ENCODE measurements around the gene ARHGAP24.
A peak's percentile ranks its signal among the peaks of the same experiment; 100 is the strongest.

The ARHGAP24 gene

DNA sequence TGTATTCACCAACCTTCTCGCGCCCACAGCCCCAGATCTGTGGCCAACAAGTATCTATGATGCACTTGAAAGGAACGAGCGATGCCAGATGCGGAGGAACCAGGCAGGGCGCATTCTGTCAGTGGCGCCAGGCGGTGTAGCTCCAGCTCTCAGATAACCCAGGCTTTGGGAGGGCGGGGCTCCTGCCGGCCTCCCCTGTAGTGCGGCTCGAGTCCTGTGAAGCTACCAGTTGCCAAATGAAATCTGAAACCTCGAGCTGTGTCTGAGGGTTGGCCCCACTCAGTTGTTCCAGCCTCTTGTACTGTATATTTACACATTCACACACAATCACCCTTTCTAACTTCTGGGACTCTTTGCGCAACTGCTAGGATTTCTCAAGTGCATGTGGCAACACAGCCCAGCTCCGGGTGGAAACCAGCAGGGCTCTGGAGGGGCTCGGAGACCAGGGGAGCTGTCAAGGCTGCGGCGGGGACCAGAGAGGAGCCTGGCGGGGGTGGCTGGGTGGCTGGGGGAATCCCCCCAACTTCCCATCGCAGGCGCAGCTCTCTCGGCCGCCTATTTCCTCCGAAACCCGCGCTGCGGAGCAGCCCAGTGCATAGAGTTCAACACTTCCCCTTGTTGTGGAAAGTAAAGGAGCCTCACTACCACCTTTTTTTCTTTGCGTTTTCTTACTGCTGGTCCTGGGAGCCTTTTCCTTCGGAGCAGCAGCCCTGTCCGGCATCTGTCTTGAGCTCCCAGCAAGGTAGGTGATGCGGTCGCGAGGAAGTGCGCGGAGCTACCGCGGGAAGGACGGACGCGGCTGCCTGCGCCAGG is at the start of gene ARHGAP24:
ARHGAP24 (plus strand) TSS at position 333 of the 813 bp plus-strand sequence.
- peak; percentile 94 for DNase-seq

DNA sequence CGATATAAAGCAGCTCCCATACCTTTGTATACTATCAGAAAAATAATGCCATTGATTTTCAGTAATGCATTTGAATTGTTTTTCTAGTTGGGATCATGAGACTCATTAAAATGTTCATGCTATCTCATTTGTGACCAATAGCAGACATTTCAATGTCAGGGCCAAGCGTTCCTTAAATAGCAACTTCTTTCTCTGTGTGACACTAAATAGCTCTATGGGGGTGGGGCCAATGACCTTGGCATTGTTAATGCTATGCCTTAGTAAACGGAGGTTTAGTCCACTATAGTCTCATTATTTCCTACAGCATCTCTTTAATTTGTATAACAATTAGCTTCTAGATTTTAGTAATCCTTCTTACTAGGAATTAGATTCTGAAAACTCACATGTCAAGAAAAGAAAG is 48.6 kb upstream of the ARHGAP24 start:
- DNase-seq: no peak

DNA sequence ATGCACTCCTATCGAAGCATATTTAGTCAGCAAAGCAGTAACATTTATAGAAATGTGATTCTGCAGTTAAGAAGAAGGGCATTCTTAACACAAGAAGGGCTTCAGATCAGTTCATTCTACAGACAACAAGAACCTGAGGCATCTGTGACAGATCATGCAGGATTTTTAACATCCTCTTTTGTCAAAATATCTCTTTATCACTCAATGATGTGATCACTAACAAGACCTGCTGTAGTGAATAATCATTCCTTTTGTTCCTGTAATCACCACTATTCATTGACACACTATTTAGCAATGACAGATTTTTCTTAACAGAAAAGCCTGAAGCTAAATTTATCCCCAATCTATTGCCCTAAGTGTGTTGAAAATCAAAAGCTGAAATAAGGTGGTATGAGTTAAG is 47.8 kb upstream of the ARHGAP24 start:
- DNase-seq: no peak

DNA sequence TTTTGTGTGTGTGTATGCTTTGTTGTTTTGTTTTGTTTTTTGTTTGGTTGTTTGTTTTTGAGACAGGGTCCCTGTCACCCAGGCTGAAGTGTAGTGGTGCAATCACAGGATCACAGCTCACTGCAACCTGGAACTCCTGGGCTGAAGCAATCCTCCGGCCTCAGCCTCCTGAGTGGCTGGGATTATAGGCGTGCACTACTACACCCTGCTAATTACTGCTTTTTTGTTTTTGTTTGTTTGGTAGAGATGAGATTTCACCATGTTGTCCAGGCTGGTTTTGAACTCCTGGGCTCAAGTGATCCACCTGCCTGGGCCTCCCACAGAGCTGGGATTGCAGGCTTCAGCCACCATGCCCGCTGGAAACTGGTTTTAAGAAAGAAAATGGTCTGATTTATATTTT is 44.7 kb upstream of the ARHGAP24 start:
- DNase-seq: no peak

GRCh38 chr4:85430697-85431096 is 44.3 kb upstream of the ARHGAP24 start:
- DNase-seq: no peak

GRCh38 chr4:85431156-85431555 is 43.8 kb upstream of the ARHGAP24 start:
- no peak for DNase-seq

DNA sequence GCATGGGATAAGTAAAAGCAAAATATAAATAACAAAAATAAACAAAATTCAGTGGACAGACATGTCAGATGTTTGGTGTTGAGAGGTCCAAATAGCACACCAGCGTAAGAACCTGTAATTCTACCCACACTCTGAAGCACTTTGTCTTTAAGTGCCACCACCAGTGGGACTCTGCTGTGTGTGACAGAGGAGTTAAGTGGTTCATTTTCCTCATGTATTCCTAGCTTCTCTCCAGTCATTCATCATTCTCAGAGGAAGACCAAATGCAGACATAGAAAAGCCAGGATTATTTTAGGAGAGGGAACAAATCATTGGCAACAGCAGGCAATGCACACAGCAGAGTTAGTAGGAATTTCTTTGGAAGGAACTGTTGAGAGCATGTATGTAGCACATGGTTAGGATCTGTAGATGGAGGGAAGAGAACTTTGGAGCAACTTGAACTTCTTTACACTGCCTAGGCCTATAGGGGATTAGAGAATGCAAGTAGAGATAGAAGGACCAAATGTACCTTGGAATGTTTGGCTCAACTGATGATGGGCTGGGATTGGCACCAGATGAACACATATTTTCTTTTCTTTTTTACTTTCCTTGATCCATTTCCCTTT is 43.0 kb upstream of the ARHGAP24 start:
- no peak for DNase-seq

DNA sequence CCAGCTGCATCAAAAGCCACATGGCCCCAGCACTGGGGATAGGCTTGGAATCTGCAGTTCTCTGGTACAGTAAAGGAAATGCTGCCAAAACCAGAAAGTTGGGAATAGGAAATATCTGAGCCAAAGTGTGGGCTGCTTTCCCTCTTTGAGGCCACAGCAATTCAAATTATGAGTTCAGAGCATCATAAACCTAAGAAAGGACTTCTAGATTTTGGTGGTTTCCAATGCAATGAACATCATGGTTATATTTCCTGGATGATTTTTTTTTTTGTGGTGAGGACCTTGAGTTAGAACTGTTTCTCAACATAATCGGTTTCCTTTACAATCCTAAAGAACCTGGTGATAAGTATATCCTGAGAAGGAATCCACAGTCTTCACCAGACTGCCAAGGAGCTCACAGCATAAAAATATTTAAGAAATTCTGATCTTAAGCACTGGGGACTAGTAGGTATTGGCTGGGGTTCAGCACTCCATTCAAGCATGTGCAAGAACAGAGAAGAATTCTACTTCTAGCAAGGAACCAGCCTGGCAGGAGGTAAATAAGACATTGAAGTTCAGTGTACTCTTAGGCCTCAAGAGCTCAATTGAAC is 29.8 kb upstream of the ARHGAP24 start:
- DNase-seq: no peak

GRCh38 chr4:85446141-85446861 is 28.6 kb upstream of the ARHGAP24 start:
- DNase-seq: no peak

DNA sequence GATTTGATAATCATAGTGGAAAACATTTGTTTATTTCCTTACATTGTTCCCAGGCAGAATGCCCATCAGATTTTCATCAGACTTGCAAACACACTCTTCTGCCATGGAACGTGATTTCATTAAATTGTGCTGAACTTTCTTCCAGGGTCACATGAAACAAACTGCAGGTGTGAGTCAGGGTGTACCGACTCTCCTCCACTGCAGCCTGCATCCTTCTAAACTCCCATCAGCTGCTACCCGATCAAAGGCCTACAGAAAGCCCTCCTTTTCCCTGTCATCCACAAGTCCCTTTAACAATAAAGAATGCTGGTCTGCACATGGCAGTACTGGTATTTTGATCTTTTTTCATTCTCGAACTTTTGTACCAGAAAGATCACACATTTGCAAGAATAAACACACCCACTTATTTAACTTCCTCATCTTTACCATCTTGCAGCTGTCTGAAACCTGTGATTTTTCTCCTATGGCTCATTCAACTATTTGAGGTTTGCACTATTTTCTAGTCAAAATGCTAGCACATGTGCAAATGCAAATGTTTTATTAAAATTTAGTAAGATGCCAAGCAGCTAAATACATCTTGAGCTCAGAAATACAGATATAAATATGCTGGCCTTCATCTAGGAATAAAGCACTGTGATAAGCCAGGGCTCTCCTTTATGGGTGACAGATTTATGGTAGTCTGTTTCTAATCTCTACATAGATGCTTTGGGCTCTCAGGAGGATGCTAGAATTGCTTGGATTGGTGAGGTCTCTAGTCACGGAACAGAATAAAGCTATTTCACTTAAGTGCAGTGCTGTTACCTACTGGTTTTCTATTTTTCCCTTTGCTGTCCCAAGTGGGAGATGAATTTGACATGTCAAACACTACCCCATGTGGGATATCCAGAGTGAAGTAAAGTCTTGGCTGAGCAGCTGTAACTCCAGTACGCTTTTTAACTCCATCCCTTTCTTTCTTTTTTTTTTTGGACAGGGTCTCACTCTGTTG is 25.8 kb upstream of the ARHGAP24 start:
- no peak for DNase-seq

DNA sequence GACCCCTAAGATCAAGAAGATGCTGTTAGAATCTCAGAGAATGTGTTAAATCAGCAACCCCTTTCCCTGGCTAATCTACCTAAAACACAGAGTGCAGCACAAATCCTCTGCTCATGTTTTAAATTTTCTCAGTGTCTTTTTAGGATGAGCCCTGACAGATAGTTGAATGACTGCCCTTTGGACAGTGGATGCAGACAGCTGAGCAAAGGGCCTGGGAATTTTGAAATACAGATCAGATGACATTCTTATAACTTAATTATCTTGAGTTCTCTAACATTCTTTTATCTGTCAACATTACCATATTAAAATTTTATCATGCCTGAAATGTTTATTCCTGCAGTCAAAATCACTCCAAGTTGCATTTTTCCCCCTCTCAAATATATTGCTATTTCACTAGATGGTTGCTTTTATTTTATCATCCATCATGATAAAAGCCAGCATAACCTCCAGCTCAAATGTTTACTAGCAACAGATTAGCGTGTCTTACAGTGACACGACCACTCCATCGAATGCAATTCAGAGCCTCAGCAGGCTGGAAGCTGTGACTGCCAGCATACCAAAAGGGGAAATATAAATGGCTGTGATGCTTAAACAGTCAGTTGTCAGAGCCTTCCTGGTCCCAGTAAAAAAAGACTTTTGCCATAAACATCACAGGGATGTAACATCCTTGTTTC is 22.8 kb upstream of the ARHGAP24 start:
- no peak for DNase-seq

GRCh38 chr4:85455942-85456341 is 19.0 kb upstream of the ARHGAP24 start:
- DNase-seq: no peak

DNA sequence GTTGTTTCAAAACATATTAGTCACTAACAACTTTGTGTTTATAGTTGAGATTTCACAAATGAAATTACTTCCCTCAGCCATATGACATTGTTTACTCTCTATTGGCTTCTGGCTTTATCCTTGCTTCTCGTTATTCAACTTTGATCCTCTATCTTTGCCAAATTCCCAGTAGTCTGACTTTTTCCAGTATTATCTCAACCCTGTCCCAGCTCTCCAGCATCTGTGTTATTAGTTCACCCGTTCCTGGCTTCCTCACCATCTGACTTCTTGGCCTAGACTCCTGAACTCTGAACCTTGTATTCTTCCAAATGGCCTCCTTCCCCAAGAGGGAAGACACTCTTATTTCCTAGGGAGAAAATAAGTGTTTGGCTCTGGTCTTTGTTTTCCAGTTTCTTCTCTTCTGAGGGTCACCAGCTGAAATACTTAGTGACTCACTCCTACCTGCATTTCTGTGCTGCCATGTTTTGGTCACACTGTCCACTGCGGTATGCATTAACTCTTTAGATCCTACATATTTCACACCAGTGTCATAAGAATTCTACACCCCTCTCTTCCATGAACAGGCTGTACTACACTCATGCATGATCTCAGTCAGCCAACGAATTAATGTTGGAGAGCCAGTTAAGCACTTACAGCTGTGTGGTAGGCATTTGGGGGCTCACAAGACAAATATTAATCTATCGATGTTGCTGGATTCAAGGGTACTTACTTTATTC is 17.0 kb upstream of the ARHGAP24 start:
- DNase-seq: no peak

- DNase-seq: no peak
Measured at GRCh38 chr4:85459736-85460135, 15.2 kb upstream of the ARHGAP24 start.

GRCh38 chr4:85474356-85474755 is 594 bp upstream of the ARHGAP24 start:
- DNase-seq: no peak

- peak; percentile 78 for DNase-seq
Measured at GRCh38 chr4:85475631-85476233, 782 bp downstream of the ARHGAP24 start.

DNA sequence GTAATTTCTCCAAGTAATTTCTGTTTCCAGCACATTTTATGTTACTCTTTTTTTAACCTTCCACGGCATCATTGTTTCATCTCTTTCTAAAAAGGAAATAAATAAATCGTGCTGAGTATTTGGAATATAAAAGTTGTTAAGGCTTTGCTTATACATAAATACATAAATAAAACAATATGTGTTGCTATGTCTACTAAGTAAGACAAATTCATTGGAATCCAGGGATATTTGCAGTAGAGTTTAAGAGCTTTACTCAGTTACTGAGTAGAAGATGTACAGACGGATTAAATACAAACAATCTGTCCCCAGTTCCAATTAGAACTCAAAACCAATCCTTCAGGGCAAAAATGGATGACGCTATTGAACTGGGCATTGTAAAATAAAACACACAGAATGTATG is 1.4 kb downstream of the ARHGAP24 start:
- no peak for DNase-seq

- no peak for DNase-seq
Measured at GRCh38 chr4:85477534-85477933, 2.6 kb downstream of the ARHGAP24 start.

- DNase-seq: no peak
Measured at GRCh38 chr4:85478576-85478975, 3.6 kb downstream of the ARHGAP24 start.

GRCh38 chr4:85482010-85482738 is 7.2 kb downstream of the ARHGAP24 start:
- DNase-seq: no peak

All from eye (tissue), 1 donor.